ENCODE results near the gene SLC22A15. TPM values are rescaled to one million over a fixed set of nuclear protein-coding genes. Genes with fewer than 3 reads are reported as not detected.

Gene SLC22A15
- total RNA-seq, 4 donors from 2014 or later: 0.53 to 6.6 (median 2.1) TPM

- Histone ChIP-seq H3K27ac (peak overlapping the region; percentile 65 to 83 (median 76)), H3K4me1 (peaks cover 0 to 14% (median 0%) of the 10 kb centered on the region in 4 donors), H3K9me3 (no peaks in the 10 kb centered on the region), H3K4me3 (peak overlapping the region; percentile 60 to 76 (median 65)), H3K36me3 (no peaks in the 10 kb centered on the region), H3K27me3 (no peaks in the 10 kb centered on the region)
- no peak for TF ChIP-seq CTCF (IDR thresholded peaks at IDR 0.05)
- no peak for TF ChIP-seq POLR2A (IDR thresholded peaks at IDR 0.05)
- DNase-seq: no peak
Measured at GRCh38 chr1:115976921-115977498, 697 bp downstream of the SLC22A15 start.

GRCh38 chr1:115977499-115978258 is 1.4 kb downstream of the SLC22A15 start:
- Histone ChIP-seq H3K27me3 (no peaks in the 10 kb centered on the region), H3K4me1 (peaks cover 0 to 14% (median 0%) of the 10 kb centered on the region in 4 donors), H3K4me3 (peak overlapping the region in 2 of 4 donors; percentile 65 to 76), H3K9me3 (no peaks in the 10 kb centered on the region), H3K27ac (peak overlapping the region in 1 of 4 donors; percentile 78), H3K36me3 (no peaks in the 10 kb centered on the region)
- DNase-seq: peak in 1 of 3 donors; percentile 46
- TF ChIP-seq POLR2A (IDR thresholded peaks at IDR 0.05) (no peak), CTCF (IDR thresholded peaks at IDR 0.05) (no peak)

GRCh38 chr1:115978292-115978941 is 2.1 kb downstream of the SLC22A15 start:
- Histone ChIP-seq H3K9me3 (no peaks in the 10 kb centered on the region), H3K27ac (no peak overlapping the region), H3K36me3 (no peaks in the 10 kb centered on the region), H3K27me3 (no peaks in the 10 kb centered on the region), H3K4me1 (peaks cover 0 to 14% (median 0%) of the 10 kb centered on the region in 4 donors), H3K4me3 (no peak overlapping the region)
- DNase-seq: no peak
- TF ChIP-seq CTCF (IDR thresholded peaks at IDR 0.05) (no peak), POLR2A (IDR thresholded peaks at IDR 0.05) (no peak)

- no peaks in the 10 kb centered on the region for H3K9me3 ChIP-seq
- no peak for TF ChIP-seq CTCF (IDR thresholded peaks at IDR 0.05)
- TF ChIP-seq POLR2A (IDR thresholded peaks at IDR 0.05): no peak
- H3K36me3 ChIP-seq: no peaks in the 10 kb centered on the region
- no peak for DNase-seq
- H3K27me3 ChIP-seq: no peaks in the 10 kb centered on the region
- H3K27ac ChIP-seq: no peak overlapping the region
- H3K4me3 ChIP-seq: no peak overlapping the region
- H3K4me1 ChIP-seq: peaks cover 0 to 14% (median 0%) of the 10 kb centered on the region in 4 donors
Measured at GRCh38 chr1:115980156-115980555, 3.8 kb downstream of the SLC22A15 start.

GRCh38 chr1:115980998-115981993 is 5.0 kb downstream of the SLC22A15 start:
- peak in 1 of 3 donors; percentile 49 for DNase-seq

More at GRCh38 chr1:115980998-115981993, 5.0 kb downstream of the SLC22A15 start:
- H3K4me1 ChIP-seq: peaks cover 0 to 8% (median 0%) of the 10 kb centered on the region in 4 donors
- no peak overlapping the region for H3K4me3 ChIP-seq
- H3K27ac ChIP-seq: no peak overlapping the region
- no peaks in the 10 kb centered on the region for H3K36me3 ChIP-seq
- H3K9me3 ChIP-seq: no peaks in the 10 kb centered on the region
- no peaks in the 10 kb centered on the region for H3K27me3 ChIP-seq
- TF ChIP-seq CTCF (IDR thresholded peaks at IDR 0.05) (peak in 5 of 6 experiments; percentile 29 to 66 (median 62)), POLR2A (IDR thresholded peaks at IDR 0.05) (no peak)

Measured in Peyer's patch (tissue), 4 donors.